Measurements from ENCODE around the gene SHISAL2B.

DNA sequence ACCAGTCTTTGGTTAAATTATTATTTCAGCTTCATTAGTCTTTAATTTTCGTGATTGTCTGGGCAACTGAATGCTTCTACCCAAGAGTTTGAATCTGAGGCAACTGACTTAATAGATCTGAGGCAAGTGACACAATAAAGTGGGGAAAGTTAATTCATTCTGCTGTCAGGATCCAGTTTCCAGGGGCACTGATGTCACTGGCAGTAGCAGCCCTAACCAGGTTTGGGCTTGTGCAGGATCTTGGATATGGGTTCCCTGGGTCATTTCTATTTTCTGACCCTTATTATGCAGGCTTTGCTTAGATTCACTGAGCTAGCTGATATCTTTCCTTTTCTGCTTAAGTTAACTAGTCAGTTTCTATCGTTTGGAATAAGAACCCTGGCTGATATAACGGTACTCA, 68.6 kb downstream of the SHISAL2B start:
- TF ChIP-seq CTCF (IDR thresholded peaks at IDR 0.05) (no peak), POLR2A (IDR thresholded peaks at IDR 0.05) (no peak), EP300 (IDR thresholded peaks at IDR 0.05) (no peak)
